ENCODE data around the gene URAD.
"Not testable (repeated sequence)": the region's sequence is repeated elsewhere in the genome, so short reads cannot be mapped to it uniquely, and the experiment has no call there.

The URAD gene

DNA sequence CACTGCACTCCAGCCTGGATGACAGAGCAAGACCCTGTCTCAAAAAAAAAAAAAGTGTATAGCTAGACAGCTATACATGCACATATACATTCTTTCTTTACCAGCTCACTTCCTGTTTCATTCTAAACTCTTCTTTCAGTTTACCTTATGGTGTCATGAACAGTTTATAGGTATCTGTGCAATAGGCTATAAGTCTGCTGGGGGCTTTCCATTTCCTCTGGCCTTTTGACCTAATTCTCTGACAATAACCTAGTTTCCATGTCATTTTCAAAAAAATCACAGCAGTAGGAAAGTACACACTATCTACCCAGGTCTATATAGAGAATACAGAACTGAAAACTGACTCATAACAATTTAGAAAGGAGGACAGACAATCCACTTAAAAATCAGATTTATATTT is 24.4 kb upstream of the URAD start:
- TF ChIP-seq, protein P1, sequence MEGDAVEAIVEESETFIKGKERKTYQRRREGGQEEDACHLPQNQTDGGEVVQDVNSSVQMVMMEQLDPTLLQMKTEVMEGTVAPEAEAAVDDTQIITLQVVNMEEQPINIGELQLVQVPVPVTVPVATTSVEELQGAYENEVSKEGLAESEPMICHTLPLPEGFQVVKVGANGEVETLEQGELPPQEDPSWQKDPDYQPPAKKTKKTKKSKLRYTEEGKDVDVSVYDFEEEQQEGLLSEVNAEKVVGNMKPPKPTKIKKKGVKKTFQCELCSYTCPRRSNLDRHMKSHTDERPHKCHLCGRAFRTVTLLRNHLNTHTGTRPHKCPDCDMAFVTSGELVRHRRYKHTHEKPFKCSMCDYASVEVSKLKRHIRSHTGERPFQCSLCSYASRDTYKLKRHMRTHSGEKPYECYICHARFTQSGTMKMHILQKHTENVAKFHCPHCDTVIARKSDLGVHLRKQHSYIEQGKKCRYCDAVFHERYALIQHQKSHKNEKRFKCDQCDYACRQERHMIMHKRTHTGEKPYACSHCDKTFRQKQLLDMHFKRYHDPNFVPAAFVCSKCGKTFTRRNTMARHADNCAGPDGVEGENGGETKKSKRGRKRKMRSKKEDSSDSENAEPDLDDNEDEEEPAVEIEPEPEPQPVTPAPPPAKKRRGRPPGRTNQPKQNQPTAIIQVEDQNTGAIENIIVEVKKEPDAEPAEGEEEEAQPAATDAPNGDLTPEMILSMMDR (IDR thresholded peaks at IDR 0.05) = no peak
- H3K27ac ChIP-seq = no peak overlapping the region
- H3K4me3 ChIP-seq = no peak overlapping the region
- no peak for DNase-seq (ENCODE audit: low spot score)

DNA sequence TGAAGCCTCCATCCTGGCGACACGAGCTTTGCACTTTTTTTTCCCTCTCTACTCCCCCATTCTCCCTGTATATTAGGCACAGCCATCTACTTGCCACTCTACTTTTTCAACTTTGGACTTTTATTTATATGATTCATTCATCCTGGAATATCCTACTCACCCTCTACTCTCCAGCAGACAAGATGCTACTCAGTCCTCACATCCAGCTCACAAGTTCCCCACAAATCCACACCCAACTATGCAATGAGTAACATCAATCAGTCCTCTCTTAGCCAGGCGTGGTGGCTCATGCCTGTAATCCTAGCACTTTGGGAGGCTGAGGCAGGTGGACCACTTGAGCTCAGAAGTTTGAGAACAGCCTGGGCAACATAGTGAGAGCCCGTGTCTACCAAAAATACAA is 23.9 kb upstream of the URAD start:
- no peak overlapping the region for H3K27ac ChIP-seq
- no peak overlapping the region for H3K4me3 ChIP-seq
- no peak for DNase-seq (ENCODE audit: low spot score)
- TF ChIP-seq, protein P1 (IDR thresholded peaks at IDR 0.05) = no peak

DNA sequence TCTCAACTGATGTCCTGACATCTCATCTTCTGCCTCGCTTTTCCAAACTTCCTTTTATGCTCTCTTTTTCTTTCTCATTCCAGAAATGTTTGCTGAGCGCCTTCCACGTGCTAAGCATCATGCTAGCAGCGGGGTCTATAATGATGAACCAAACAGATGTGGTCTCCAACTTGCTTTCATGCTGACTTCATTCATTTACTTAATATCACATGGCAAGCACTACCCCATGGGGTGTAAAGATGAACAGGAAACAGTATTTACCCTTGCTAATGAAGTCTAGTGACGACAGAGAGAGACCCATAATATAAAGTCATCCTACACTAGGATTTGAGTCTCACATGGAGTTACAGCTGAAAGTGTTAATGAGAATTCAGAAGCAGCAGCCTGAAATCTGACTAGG is 21.6 kb upstream of the URAD start:
- no peak overlapping the region for H3K27ac ChIP-seq
- DNase-seq (ENCODE audit: low spot score) = no peak
- TF ChIP-seq, protein P1 (IDR thresholded peaks at IDR 0.05) = no peak

DNA sequence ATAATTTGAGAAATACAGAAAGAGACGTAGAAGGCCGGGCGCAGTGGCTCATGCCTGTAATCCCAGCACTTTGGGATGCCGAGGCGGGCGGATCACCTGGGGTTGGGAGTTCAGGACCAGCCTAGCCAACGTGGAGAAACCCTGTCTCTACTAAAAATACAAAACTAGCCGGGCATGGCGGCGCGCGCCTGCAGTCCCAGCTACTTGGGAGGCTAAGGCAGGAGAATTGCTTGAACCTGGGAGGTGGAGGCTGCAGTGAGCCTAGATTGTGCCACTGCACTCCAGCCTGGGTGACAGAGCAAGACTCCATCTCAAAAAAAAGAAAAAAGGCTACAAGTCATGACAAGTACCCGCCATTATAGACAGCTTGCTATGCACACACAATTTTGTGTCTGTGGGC is 16.5 kb upstream of the URAD start:
- H3K27ac ChIP-seq; DNase-seq (ENCODE audit: low spot score): not testable (repeated sequence)

More for the DNA sequence above, 21.6 kb upstream of the URAD start:
- H3K4me3 ChIP-seq = no peak overlapping the region

DNA sequence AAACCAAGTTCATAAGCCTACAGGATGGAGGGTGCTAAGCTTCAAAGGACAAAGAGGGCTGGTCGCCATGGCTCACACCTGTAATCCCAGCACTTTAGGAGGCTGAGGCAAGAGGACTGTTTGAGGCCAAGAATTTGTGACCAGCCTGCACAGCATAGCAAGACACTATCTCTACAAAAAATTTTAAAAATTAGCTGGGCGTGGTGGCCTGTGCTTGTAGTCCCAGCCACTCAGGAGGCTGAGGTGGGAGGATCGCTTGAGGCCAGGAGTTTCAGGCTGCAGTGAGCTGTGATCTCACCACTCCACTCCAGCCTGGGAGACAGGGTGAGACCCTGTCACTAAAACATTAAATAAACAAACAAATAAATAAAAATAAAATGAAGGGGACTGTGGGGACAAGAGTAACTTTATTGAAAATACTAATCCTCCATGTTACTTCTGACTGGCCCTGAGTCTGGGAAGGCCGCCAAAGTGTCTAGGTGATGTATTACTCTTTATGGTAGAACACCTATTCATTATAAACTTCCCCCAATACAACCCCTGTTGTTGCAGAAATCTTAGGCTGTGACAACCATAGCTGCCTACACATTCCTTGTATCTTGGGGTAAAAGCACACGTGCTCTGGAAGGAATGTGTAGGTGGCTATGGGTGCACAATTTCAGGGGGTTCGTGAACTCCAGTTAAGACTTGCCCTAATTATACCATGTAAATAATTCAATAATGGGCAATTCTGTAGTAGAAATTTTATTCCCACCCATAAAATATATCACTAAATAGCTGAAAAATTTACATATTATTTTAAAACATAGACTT is 14.6 kb upstream of the URAD start:
- no peak overlapping the region for H3K27ac ChIP-seq
- no peak overlapping the region for H3K4me3 ChIP-seq
- TF ChIP-seq, protein P1 (IDR thresholded peaks at IDR 0.05) = no peak
- DNase-seq (ENCODE audit: low spot score) = no peak

More for the DNA sequence above, 16.5 kb upstream of the URAD start:
- H3K4me3 ChIP-seq = not testable (repeated sequence)

DNA sequence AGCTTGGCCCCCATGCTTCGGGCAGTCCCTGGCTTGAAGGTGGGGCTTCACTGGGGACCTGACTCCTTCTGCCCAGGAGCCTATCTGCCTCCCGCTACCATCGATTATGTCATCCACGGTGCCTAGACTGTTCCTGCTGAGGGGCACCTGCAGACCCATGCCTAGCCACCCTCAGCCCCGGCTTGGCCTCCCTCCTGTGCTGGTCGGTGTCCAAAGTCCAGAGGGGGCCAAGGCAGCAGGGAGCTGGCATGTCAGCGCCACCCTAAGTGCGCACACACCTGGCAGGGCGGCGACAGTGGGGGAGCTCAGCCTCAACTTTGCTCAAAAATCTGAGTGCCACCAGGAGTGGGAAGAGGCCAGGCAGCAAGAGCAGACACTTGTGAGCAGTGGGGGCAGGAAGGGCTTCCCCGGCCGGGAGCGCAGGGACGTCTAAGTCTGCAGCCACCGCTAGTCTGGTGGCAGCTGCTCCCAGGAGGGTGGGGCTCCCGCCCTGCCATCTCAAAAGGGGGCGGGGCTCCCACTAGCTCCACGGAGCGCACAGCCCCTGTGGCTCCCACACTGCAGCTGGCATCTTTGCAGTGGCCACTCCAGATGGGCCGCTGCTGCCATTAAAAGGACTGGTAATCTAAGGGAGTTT is 13.5 kb upstream of the URAD start:
- TF ChIP-seq, protein P1 (IDR thresholded peaks at IDR 0.05) = no peak
- no peak overlapping the region for H3K27ac ChIP-seq
- DNase-seq (ENCODE audit: low spot score) = no peak
- no peak overlapping the region for H3K4me3 ChIP-seq

DNA sequence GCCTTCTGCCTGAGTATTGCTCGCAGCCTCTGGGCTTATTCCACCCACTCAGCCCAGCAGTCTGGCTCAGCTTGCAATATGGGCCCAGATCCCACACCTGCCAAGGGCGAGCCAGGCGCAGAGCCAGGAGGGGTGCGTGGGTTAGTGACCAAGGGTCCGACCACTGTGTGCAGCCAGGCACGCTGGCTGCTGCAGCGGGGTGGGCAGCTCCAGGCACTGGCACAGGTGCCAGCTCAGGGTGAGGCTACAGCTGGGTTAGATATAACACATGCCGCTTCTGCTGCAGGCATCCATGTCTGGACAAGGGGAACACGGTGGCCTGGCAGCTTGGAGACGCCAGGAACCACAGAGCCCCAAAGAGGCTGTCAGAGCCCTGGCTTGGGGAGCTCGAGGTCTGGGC is 12.6 kb upstream of the URAD start:
- TF ChIP-seq, protein P1 (IDR thresholded peaks at IDR 0.05) = no peak
- no peak overlapping the region for H3K27ac ChIP-seq
- DNase-seq (ENCODE audit: low spot score) = no peak
- H3K4me3 ChIP-seq = no peak overlapping the region
